RPMI7951 (cell line): ENCODE measurements around the gene BICC1. TPM values are rescaled to one million over a fixed set of nuclear protein-coding genes. Genes with fewer than 3 reads are reported as not detected.

ENCODE experiments used
- DNase-seq: peaks from one replicate; pipeline ENCODE4 v3.0.0-alpha.2; 2012; ENCODE audit warnings: low read depth
- total RNA-seq: library from RNA; depleted of rRNA; stranded (reverse); fragments of >200 nt; shearing (Covaris generic); gene quantifications from 2 replicates; pipeline ENCODE4 v1.2.3, GENCODE V29; 2014; rRNA removed

The BICC1 gene
- 28.3 and 37.6 TPM in 2 replicates for total RNA-seq

GRCh38 chr10:58512491-58513187 is at the start of gene BICC1:
TSS of gene BICC1 (plus strand) at chr10:58512872. CDS start at chr10:58513144, 272 bp downstream.
- DNase-seq = peak; percentile 55

- no peak for DNase-seq
These were observed 47.7 kb upstream of the BICC1 start for GRCh38 chr10:58464956-58465355.

- DNase-seq = no peak
These were observed 47.0 kb upstream of the BICC1 start for GRCh38 chr10:58465629-58466028.

GRCh38 chr10:58467931-58468635 is 44.6 kb upstream of the BICC1 start:
- DNase-seq = no peak

- DNase-seq = peak; percentile 59
These were observed 38.7 kb upstream of the BICC1 start for GRCh38 chr10:58473976-58474375.

- DNase-seq = peak; percentile 83
These were observed 37.1 kb upstream of the BICC1 start for GRCh38 chr10:58475322-58476277.

GRCh38 chr10:58477122-58477521 is 35.5 kb upstream of the BICC1 start:
- DNase-seq = peak; percentile 76

- DNase-seq = no peak
These were observed 34.8 kb upstream of the BICC1 start for GRCh38 chr10:58477902-58478301.

- DNase-seq = no peak
These were observed 33.6 kb upstream of the BICC1 start for GRCh38 chr10:58479045-58479444.

- DNase-seq = no peak
These were observed 32.4 kb upstream of the BICC1 start for GRCh38 chr10:58480321-58480720.

GRCh38 chr10:58481569-58482109 is 31.0 kb upstream of the BICC1 start:
- DNase-seq = no peak

GRCh38 chr10:58486821-58487220 is 25.9 kb upstream of the BICC1 start:
- DNase-seq = peak; percentile 18

GRCh38 chr10:58488921-58489320 is 23.8 kb upstream of the BICC1 start:
- DNase-seq = peak; percentile 64

- no peak for DNase-seq
These were observed 9.7 kb upstream of the BICC1 start for GRCh38 chr10:58502956-58503355.

GRCh38 chr10:58508316-58508715 is 4.4 kb upstream of the BICC1 start:
- no peak for DNase-seq

- no peak for DNase-seq
These were observed 744 bp upstream of the BICC1 start for GRCh38 chr10:58511765-58512490.

GRCh38 chr10:58513188-58514110 is 777 bp downstream of the BICC1 start:
- peak; percentile 79 for DNase-seq

GRCh38 chr10:58514111-58514770 is 1.6 kb downstream of the BICC1 start:
- DNase-seq = no peak

GRCh38 chr10:58515291-58515941 is 2.7 kb downstream of the BICC1 start:
- no peak for DNase-seq
